HL-60 (cell line): ENCODE measurements around the gene CAMTA1.

ENCODE experiments used
- DNase-seq, 2 experiments: peaks; one replicate each; pipeline ENCODE4 v3.0.0-alpha.2; 2010 to 2020; ENCODE audit warnings: low read depth in 1 of 2, low spot score in 1 of 2
- H3K27ac ChIP-seq: fragments of 250-450 bp; sonication (Bioruptor Pico); replicated peaks from 2 replicates; pipeline ENCODE4 v1.5.1; 2020; ENCODE audit warnings: mild to moderate bottlenecking, moderate library complexity
- H3K27me3 ChIP-seq: fragments of 250-450 bp; sonication (Bioruptor Pico); 2 replicates; pipeline ENCODE4 v1.5.1; 2021; ENCODE audit warnings: mild to moderate bottlenecking, moderate library complexity; ENCODE audit not compliant: insufficient read depth, poor library complexity, severe bottlenecking
- H3K4me3 ChIP-seq: replicated peaks from 2 replicates; pipeline ENCODE4 v1.5.1; 2011; ENCODE audit warnings: mild to moderate bottlenecking, control low read depth, low read length; ENCODE audit not compliant: insufficient read depth
- CTCF ChIP-seq: IDR thresholded peaks from one replicate; pipeline ENCODE4 v1.5.1; 2011; ENCODE audit warnings: low read length, control low read depth, inconsistent platforms; ENCODE audit not compliant: insufficient read depth
- GABPA ChIP-seq: IDR thresholded peaks from 2 replicates; pipeline ENCODE4 v1.6.1; 2012; ENCODE audit warnings: low read depth
- POLR2AphosphoS5 ChIP-seq: IDR thresholded peaks from 2 replicates; pipeline ENCODE4 v1.6.1; 2012; ENCODE audit warnings: low read depth
- REST ChIP-seq: IDR thresholded peaks from 2 replicates; pipeline ENCODE4 v1.6.1; 2012; ENCODE audit warnings: low read depth; ENCODE audit not compliant: insufficient replicate concordance
- SPI1 ChIP-seq: IDR thresholded peaks from 2 replicates; pipeline ENCODE4 v1.6.1; 2012; ENCODE audit warnings: low read depth, mild to moderate bottlenecking, borderline replicate concordance

The CAMTA1 gene

GRCh38 chr1:7684132-7684531 is 898.9 kb downstream of the CAMTA1 start:
- TF ChIP-seq REST (no peak), CTCF (no peak), SPI1 (no peak), GABPA (no peak), POLR2AphosphoS5 (no peak)
- Histone ChIP-seq H3K4me3 (no peak overlapping the region), H3K27ac (no peak overlapping the region), H3K27me3 (peaks cover 16% of the 10 kb centered on the region)
- no peak for DNase-seq

- no peak overlapping the region for H3K27ac ChIP-seq
- no peak for DNase-seq
- TF ChIP-seq GABPA (no peak), SPI1 (no peak), POLR2AphosphoS5 (no peak)
- no peak overlapping the region for H3K4me3 ChIP-seq
- peaks cover 9% of the 10 kb centered on the region for H3K27me3 ChIP-seq
These were observed 899.8 kb downstream of the CAMTA1 start for GRCh38 chr1:7684861-7685635.

GRCh38 chr1:7686301-7686850 is 901.1 kb downstream of the CAMTA1 start:
- TF ChIP-seq POLR2AphosphoS5, result no peak
- no peak for TF ChIP-seq CTCF
- TF ChIP-seq SPI1, result no peak
- no peak for TF ChIP-seq REST
- no peak for TF ChIP-seq GABPA
- no peak for DNase-seq
- Histone ChIP-seq H3K27me3 (peaks cover 3% of the 10 kb centered on the region), H3K4me3 (no peak overlapping the region), H3K27ac (no peak overlapping the region)

- no peak overlapping the region for H3K4me3 ChIP-seq
- H3K27ac ChIP-seq, result no peak overlapping the region
- TF ChIP-seq REST (no peak), POLR2AphosphoS5 (no peak), GABPA (no peak), SPI1 (no peak), CTCF (no peak)
- DNase-seq, result no peak
- no peaks in the 10 kb centered on the region for H3K27me3 ChIP-seq
These were observed 902.2 kb downstream of the CAMTA1 start for GRCh38 chr1:7687411-7687810.
